HG03571 (cell line): ENCODE measurements around the gene SNX33.
"Not testable (repeated sequence)": the region's sequence is repeated elsewhere in the genome, so short reads cannot be mapped to it uniquely, and the experiment has no call there.

Source experiments
- ATAC-seq: cut with Tn5 transposase; IDR thresholded peaks from one replicate; pipeline ENCODE4 v1.9.1; 2021; ENCODE audit not compliant: unreplicated experiment

The SNX33 gene

DNA sequence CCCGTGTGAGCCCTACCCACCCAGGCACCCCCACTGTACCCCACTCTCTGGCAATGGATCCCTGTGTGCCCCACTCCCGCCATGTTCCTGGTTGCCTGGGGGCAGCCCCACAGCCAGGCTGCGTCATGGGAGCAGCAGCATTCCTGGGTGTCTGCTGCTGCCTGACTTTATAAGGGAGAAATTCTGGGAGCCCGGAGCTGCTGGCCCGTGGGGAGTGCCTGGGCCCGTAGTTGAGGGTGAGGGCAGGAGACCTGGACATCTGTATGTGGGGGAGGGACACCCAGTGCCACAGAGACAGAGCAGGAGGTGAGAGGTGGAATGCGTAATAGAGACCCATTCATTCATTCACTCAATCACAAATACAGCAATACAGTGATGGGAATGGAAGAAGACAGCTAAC, 49.8 kb downstream of the SNX33 start:
- no peak for ATAC-seq

DNA sequence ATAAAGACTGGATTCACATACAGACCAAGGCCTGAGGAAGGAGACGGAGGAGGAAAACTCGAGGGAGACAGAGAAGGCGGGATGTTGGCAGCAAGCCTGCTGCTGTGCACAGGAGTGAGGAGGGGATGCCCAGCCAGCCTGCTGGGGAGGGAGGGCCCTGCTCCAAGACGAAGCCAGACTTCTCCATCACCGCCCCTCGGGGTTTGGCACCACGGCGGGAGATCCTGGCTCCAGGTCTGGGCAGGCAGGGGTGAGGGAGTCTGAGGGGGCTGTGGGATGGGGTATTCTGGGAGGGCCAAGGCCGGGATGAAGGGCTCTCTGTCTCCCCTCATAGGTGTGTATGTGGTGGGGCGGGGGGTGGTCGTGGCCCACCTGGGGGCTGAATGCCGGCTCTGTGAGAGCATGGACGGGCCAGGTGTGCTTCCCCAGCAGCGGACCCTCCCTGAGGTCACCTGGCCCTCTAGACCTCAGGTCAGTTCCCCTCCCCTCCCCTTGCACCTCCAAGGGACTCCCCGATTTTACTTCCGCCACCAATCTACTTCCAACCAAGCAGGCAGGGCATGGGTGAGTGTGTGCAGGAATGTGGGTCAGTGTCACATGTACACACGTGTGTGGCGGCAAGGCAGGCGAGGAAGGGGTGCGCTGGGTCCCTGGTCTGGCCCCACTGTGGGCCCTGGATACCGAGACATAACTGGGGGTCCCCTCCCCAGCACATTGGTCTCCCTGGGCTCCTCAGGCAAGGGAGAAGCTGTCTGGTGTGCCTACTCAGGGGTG, 50.4 kb downstream of the SNX33 start:
- not testable (repeated sequence) for ATAC-seq

DNA sequence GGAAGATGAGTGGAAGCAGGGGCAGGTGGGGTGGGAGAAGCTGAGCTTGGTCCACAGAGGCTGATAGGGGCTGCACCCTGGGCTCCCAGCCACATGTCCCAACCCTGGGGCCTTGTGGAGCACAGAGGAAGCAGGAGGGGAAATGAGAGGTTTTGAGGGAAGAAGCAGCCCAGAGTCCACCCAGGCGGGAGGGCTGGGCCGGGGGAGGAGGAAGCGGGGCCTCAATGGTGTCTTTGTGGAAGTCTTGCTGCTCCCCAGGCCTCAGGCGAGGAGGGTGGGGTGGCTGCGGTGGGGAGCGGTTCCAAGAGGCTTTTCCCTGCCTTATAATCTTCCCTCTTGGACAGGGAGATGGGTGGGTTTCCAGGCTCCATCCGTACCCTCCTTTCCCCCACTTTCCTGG, 51.8 kb downstream of the SNX33 start:
- not testable (repeated sequence) for ATAC-seq

DNA sequence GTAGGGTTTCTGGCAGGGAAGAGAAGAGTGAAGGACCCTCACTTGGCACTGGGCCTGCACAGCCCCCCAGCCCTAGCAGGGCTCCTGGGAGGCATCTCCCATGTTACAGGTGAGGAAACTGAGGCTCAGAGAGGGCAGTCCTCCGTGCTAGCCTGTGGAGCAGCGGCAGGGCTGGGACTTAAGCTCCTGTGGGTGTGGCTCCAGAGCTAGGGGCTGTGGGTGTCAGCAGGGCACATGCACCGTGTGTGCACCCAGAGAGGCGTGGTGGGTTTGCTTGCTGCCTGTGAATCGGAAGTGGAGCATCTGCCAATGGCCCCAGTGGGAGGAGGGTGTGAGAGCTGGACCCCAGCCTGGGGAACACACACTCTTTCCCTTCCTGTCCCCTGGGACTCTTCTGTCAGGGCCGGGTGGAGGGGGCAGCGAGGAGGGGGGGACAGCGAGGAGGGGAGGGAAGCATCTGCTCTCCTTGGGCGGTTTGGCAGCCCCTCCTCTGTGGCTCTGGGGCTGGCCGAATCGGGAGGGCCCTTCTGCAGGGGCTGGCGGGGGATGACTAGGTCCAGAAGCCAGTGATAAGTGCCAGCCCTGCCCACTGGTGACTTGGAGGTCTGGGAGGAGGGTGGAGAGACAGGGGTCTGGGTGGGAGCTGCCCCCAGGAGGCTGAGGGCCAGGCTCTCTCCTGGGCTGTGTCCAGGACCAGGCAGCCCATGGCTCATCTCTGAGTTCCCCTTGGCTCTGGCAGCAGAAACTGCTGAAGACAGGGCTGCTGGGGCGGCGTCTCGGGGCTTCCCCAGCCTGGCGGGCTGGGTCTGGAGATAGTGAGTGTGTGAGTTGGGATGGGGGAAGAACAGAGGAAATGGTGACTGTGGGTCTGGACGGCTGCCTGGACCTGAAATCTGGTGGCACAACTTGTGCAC, 52.5 kb downstream of the SNX33 start:
- ATAC-seq: peak; percentile 34

DNA sequence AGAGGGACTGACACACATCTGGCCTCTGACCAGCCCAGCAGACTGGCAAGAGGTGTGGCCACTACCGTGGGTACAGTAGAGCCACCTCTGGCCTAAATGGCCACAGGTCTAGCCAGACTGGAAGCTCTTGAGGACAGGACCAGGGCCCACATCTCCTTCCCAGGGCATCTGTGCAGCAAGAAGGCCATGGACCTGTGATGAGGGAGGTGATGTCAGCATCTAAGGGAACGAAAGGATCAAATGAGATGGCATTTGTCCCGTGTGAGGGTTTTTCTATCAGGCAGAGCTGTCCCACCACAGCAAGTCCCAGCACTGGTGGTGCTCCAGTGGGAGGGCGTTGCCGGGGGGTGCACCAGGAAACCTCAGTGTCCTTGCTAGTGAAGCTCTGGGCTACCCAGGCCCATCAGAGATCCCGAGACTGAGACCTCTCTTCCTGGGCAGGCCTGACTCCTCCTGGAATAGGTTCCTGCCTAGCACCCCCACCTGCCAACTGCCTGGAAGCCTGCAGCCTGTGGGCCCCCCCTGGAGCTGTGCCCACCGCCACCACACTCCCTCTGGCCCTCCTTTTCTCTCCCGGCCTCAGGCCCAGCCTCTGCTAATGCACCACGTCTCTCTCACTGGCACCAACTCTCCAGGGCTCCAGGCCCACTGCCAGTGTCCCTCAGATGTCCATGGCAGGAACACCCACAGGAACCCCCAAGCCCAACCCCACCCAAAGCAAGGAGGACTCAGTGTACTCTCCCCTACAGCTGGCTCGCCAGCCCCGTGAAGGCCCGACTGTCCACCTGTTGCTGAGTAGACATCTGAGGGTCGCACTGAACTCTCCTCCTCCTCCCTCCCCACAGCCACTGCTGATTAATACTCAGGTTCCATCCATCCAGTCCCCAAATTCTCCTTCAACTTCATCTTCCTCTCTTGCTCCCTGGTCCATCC, 53.6 kb downstream of the SNX33 start:
- ATAC-seq: not testable (repeated sequence)

DNA sequence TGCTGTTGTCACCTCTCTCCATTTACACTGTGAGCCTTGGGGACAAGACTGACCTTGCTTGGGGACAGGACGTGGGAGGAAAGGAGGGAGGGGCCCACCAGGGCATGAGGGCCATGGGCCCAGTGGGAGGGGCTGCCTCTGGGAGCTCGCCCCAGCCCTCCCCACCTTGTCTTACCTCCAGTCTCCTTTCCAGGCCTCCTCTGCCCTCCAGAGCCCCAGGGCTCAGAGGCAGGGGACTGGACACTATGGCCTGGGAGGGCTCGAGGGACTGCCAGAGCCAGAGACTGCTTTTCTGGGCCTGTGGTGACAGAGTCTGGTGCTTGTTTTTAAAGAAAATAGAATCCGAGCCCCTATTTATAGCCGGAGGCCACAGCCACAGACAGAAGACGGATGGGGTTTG, 54.7 kb downstream of the SNX33 start:
- ATAC-seq: no peak

DNA sequence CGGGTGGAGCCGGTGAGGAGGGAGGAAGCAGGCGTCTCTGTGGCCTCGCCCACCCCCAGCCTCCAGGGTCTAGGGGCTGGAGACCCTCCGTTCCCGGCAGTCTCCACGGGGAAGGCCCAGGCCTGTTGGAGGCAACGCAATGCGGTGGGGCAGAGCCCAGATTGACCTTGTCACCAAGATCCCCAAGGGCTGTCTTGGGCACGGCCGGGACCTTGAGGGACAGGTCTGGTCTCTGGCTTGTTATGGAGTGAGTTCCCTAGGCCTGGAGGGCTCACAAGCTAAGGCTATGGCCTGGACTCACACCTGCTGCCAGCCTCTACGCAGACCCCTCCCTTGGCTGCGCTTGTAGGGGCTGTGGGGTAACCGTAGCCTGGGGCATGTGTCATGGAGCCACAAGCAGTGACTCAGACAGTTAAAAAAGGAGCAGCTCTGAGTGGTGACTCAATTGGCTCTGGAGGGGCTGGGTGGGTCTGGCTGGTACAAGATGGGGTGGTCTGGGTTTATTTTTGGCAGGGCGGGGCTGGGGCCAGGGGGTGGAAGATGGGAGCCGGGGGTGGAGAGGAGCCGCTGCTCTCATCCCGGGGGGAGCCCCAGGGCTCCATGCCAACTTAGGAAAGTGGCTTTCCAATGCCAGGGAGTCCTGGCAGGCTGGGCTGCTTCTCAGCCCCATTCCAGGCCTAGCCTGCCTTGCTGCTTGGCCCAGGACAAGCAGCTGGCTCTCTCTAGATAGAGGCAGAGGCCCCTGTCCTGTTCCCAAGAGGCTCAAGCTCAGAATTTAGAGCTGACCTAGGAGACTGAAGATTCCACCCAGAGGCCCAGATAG, 55.9 kb downstream of the SNX33 start:
- not testable (repeated sequence) for ATAC-seq

DNA sequence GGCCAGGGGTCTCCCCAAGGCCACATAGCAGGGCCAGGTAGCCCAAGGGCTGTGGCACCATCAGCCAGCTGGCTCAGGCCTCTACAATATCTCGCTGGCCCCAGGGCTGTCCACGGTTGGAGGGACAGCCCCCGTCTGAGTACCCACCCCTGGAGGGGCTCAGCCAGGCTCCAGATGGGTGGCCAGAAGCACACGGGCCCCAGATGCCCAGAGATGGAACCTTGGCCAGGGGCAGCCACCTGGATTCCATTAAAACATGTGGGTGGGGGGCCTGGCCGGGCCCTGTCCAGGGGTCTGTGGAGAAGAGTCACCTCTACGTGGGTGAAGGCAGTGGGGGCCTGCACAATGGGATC, 56.5 kb downstream of the SNX33 start:
- ATAC-seq: no peak

DNA sequence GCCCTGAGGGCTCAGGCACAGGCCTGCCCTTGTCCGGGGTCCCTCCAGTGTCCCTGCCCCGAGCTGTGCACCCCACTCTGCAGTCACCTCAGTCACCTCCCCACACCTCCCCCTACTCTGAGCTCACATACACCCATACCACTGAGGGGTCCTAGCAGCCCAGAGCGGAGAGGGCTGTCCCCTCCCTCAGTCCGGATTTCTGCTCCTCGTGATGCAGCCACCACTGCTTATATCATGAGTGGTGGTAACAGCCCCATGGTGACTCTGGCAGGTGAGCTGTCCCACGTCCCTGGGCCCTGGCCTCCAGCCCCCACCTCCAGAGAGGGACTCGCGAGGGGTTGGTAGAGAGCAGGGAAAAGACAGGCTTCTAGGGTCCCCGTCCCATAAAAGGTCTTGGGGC, 56.9 kb downstream of the SNX33 start:
- ATAC-seq: no peak

DNA sequence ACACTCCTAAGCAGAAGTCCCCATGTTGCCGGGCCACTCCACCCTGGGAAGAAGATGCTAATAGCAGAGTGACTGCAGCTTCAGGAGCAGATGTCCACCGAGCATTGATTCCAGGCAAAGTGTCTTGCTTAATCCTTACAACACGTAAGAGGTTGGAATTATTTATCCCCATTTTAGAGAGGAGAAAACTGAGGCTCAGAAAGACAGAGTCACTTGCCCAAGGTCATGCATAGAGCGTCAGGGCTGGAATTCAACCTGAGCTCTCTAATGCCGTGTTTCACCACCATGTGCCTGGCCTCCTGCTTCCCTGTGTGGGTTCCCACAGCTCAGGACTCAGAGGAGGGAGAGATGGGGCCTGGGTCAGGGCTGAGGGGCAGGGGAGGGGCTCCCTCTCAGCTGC, 57.7 kb downstream of the SNX33 start:
- ATAC-seq: not testable (repeated sequence)

DNA sequence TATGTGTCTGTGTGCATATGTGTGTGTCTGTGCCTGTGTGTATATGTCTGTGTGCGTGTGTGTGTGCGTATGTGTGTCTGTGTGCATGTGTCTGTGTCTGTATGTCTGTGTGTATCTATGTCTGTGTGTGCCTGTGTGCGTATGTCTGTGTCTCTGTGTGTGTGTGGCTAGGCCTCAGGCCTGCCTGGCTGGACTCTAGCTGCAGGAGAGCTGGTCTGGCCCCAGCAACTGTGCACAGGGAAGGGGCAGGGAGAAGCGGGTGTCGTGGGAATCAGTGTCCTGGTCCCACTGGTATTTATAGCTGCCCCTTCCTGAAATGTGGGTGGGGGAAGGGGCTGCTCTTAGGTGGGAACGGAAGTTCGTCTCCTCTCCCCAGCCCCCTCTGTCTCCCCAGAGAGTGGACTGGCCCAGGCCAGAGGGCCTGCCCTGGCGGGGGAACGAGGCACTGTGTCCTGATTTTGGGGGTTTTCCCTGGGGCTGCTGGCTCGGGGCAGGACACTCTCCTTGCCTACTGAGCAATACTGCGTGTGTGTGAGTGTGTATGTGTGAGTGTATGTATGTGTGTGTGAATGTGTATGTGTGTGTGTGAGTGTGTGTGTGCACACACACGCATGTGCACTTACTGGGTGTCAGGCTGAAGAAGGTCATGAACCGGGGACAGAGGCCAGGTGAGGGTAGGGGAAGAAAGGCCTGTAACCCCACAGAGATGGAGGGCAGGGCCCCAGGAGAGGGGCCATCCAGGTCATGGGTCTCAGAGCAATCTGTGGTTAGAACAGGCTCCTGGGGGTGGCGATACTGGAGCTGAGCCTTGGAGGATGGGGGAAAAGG, 58.4 kb downstream of the SNX33 start:
- ATAC-seq: no peak

DNA sequence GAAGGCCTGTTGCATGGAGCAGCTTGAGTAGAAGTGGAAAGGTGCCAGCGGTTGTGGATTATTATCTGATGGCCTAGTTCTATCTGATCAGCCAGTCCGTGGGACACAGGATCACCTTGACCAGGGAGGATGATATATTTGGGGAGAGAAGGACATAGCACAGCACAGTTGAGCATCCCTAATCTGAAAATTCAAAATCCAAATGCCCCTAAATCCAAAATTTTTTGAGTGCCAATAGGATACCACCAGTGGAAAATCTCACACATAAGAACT, 58.9 kb downstream of the SNX33 start:
- no peak for ATAC-seq

DNA sequence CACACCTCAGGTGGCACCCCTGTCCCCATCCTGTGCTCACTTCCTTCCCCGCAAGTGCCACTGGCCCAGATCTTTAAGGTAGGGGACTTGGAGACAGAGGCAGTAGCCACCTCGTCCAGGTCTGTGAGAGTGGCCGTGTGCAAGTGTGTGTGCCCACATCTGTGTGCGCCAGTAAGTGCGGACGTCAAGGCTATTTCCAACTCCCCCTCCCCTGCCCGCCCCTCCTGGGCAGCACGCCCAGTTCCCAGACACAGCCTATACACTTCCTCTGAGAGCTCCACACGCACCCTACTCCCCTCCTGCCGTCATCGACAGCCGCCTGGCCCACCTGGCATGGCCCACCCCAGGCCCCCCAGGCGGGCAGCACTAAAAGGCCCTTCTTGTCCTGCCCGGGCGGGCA, 61.7 kb downstream of the SNX33 start:
- not testable (repeated sequence) for ATAC-seq

DNA sequence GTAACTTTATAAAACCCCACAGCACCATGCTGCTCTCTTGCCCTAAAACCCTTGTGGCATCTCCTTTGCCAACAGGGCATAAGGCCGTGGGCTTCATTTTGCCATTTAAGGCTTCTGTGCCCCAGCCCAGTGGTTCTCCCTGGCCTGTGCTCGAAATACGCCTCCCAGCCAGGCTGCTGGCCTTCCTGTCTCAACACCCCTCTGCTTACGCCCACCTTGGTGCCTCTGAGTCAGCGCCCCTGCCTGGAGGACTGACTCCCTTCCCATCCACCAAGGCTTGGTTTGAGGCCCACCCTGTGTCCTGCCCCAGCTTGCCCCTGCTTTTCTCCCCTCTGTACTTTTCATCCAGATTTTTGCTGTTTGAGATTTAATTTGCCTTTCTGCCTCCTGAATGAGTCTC, 63.2 kb downstream of the SNX33 start:
- not testable (repeated sequence) for ATAC-seq

DNA sequence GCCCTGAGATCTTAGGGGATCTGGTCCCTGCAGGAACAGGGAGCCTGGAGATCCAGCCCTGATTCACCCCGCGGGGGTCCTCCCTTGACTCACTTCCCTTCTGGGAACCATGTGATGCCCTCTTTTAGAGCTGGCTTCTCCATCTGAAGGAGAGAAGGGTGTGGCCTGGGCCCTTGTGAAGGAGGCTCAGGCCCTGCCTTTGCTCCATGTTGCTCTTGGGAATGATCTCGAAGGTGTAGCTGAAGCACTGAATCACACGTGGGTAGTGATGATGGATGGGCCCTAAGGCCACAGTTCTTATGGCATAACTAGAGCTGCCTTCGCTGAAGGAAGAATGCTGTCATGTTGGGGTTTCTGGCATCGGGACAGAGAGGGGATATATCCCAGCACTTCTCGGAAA, 63.8 kb downstream of the SNX33 start:
- ATAC-seq: not testable (repeated sequence)
